Gastrocnemius medialis (tissue), 4 donors: ENCODE results near the gene CD47.

Experiments
- CTCF ChIP-seq, 5 experiments: fragments of 450-650 bp in 3 of 5; fragments of 200-600 bp in 2 of 5; sonication (generic) in 2 of 5; IDR thresholded peaks in 4 of 5; conservative IDR thresholded peaks in 1 of 5; 1 replicate in 4 of 5; 2 replicates in 1 of 5; pipeline ENCODE4 v1.5.1; 2016 to 2019; ENCODE audit warnings: antibody characterized with exemption in 5 of 5, mild to moderate bottlenecking in 3 of 5, moderate library complexity in 3 of 5
- POLR2A ChIP-seq, 2 donors: fragments of 450-650 bp; IDR thresholded peaks; one replicate each; pipeline ENCODE4 v1.6.1; 2017; ENCODE audit warnings: antibody characterized with exemption in 2 of 2, mild to moderate bottlenecking in 2 of 2, moderate library complexity in 2 of 2

GRCh38 chr3:108099679-108100428 lies 9.0 kb upstream of the CD47 start:
- TF ChIP-seq CTCF (IDR thresholded peaks at IDR 0.05 in 4 of 5, conservative IDR thresholded peaks at IDR 0.05 in 1 of 5) (no peak), POLR2A (IDR thresholded peaks at IDR 0.05) (no peak)
